Measurements from ENCODE around the gene SYNJ2.

Gene SYNJ2

DNA sequence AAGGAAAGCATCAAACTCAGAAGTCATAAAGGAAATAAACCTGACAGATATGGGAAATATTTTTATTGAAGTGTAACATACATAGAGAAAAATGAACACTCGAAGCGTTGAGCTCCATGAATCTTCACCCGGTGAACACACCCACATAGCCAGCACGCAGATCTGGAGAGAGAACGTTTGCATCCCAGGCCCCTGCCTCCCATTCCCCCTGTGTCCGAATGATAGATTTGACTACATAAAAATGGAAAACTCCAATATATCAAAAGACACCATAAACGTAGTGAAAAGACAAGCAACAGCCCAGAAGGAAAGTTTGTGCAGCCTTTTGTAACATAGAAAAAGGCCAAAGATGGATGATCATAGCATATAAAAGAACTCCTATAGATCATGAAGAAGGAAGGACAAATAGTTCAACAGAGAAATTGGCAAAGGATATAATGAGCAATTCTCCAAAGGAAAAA, 17.1 kb downstream of the SYNJ2 start:
- DNase-seq (ENCODE audit: low spot score) = no peak

GRCh38 chr6:157999168-158000051, 17.7 kb downstream of the SYNJ2 start:
- no peak for DNase-seq (ENCODE audit: low spot score)

DNA sequence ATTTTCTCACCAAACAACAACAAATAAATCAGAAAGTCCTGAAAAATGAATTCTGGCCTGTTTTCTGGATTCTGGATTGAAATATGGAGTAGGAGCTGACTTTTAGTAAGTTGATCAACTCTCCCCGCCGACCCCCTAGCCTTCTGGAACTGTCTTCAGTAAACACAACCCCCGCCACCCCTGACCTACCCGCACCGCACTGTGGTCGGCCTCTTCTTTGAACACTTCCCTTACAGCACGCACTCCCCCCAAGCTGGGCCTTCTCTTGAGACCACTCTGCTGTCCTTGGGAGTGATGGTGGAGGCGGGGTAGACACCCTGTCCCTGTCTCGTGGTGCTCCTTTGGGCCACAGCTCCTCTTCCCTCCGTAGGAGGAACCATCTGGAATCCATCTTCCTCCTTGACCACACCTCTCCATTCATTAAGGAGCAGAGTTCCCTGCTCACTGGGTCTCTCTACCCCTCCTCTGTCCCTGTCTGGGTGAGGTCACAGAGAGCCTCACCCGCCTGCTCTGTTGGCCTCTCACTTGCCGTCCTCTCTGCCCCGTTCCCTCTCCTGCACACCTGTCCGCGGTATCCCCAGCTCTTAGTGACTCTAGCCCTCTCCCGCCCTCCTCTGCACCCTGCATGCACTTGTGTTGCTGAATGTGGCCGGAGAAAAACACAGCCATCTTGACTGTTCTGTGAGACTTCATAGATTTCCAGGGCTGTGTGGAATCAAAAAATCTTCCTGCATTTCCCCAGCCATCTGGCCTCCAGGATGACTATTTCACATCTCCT, 19.1 kb downstream of the SYNJ2 start:
- no peak for DNase-seq (ENCODE audit: low spot score)

- no peak for DNase-seq (ENCODE audit: low spot score)
Measured at GRCh38 chr6:158002249-158002950, 20.7 kb downstream of the SYNJ2 start.

GRCh38 chr6:158002951-158003853, 21.5 kb downstream of the SYNJ2 start:
- peak; percentile 85 for DNase-seq (ENCODE audit: low spot score)

- no peak for DNase-seq (ENCODE audit: low spot score)
Measured at GRCh38 chr6:158003910-158004700, 22.4 kb downstream of the SYNJ2 start.

GRCh38 chr6:158004701-158005095, 23.0 kb downstream of the SYNJ2 start:
- DNase-seq (ENCODE audit: low spot score) = no peak

GRCh38 chr6:158005626-158006180, 24.0 kb downstream of the SYNJ2 start:
- DNase-seq (ENCODE audit: low spot score) = no peak

- no peak for DNase-seq (ENCODE audit: low spot score)
Measured at GRCh38 chr6:158006331-158006730, 24.7 kb downstream of the SYNJ2 start.

DNA sequence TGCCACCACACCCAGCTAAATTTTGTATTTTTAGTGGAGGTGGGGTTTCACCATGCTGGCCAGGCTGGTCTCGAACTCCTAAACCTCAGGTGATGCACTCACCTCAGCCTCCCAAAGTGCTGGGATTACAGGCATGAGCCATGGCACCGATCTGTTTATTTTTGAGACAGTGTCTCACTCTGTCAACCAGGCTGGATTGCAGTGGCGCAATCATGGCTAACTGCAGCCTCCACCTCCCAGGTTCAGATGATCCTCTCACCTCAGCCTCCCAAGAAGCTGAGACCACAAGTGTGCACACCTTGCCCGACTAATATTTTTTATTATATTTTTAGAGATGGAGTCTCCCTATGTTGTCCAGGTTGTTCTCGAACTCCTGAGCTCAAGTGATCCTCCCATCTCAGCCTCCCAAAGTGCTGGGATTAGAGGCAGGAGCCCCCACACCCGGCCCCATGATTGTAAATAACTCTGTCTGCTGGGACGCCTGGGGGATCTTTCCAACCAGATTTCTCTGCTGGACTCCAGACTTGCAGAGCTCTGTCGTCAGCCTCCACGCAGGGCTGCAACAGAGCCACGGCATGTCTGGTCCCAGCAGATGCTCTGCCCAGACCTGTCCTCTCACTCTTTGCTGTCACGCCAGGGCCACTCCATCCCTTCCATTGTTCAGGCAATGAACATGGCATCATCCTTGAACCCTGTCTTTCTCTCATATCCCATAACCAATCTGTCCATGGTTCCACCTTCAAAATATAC, 25.3 kb downstream of the SYNJ2 start:
- no peak for DNase-seq (ENCODE audit: low spot score)

GRCh38 chr6:158008864-158009113, 27.1 kb downstream of the SYNJ2 start:
- DNase-seq (ENCODE audit: low spot score) = no peak

- DNase-seq (ENCODE audit: low spot score) = peak; percentile 49
Measured at GRCh38 chr6:158009114-158009891, 27.6 kb downstream of the SYNJ2 start.

- DNase-seq (ENCODE audit: low spot score) = no peak
Measured at GRCh38 chr6:158009935-158010585, 28.4 kb downstream of the SYNJ2 start.

GRCh38 chr6:158010591-158011477, 29.2 kb downstream of the SYNJ2 start:
- no peak for DNase-seq (ENCODE audit: low spot score)

- no peak for DNase-seq (ENCODE audit: low spot score)
Measured at GRCh38 chr6:158011478-158011920, 29.8 kb downstream of the SYNJ2 start.

GRCh38 chr6:158011980-158012566, 30.4 kb downstream of the SYNJ2 start:
- no peak for DNase-seq (ENCODE audit: low spot score)

DNA sequence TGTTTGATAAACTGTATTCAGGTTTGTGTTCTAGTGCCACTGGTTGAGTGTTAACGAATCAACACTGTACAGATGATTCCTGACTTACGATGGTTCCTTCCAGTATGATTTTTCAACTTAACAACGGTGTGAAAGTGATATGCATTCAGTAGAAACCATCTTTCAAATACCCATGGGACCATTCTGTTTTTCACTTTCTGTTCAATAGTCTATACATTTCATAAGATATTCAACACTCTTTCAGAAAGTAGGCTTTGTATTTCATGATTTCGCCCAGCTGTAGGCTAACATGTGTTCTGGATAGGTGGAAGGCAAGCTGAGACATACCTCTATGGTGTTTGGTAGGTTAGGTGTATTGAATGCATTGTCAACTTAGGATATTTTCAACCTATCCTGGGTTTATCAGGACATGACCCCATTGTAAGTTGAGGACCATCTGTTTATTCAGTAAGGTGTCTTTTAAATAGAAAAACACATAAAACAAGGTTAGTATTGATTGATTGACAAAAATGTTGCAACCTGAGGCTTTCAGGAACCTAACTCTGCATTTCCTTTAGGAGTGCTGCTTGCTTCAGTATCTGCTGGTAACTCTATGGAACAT, 32.3 kb downstream of the SYNJ2 start:
- DNase-seq (ENCODE audit: low spot score) = no peak

All from GM03348 (cell line).